Bronchial epithelial cell (primary cell): Measurements from ENCODE around the gene SLC4A3. TPM values are rescaled to one million over a fixed set of nuclear protein-coding genes. Genes with fewer than 3 reads are reported as not detected.
"Not testable (repeated sequence)": the region's sequence is repeated elsewhere in the genome, so short reads cannot be mapped to it uniquely, and the experiment has no call there.

Experiments
- DNase-seq: peaks from one replicate; pipeline ENCODE4 v3.0.0-alpha.2; 2010; ENCODE audit warnings: low read depth
- FAIRE-seq: peaks from 2 replicates; lab custom pipeline; 2011; peaks lifted over from hg19 to GRCh38; lab: Jason Lieb, UNC
- H3K27me3 ChIP-seq: 2 replicates; pipeline ENCODE4 v1.5.1; 2011; ENCODE audit warnings: low read length; ENCODE audit not compliant: control insufficient read depth, insufficient read depth
- H3K36me3 ChIP-seq: 2 replicates; pipeline ENCODE4 v1.5.1; 2011; ENCODE audit warnings: low read length; ENCODE audit not compliant: control insufficient read depth, insufficient read depth
- H3K4me3 ChIP-seq: 2 replicates; pipeline ENCODE4 v1.5.1; 2011; ENCODE audit warnings: mild to moderate bottlenecking, low read depth, low read length, control low read depth
- total RNA-seq: library from RNA; depleted of rRNA; stranded (reverse); fragments of >200 nt; gene quantifications from 2 replicates; pipeline ENCODE4 v1.2.1, GENCODE V29; 2014
- TF ChIP-seq, protein P1 (sequence below): IDR thresholded peaks from 2 replicates; pipeline ENCODE4 v1.5.1; 2011; ENCODE audit warnings: mild to moderate bottlenecking, moderate library complexity, low read length, control low read depth, inconsistent platforms; ENCODE audit not compliant: insufficient read depth, severe bottlenecking

SLC4A3 gene
- total RNA-seq, 1 donor from 2014 or later: 1.6 TPM

DNA sequence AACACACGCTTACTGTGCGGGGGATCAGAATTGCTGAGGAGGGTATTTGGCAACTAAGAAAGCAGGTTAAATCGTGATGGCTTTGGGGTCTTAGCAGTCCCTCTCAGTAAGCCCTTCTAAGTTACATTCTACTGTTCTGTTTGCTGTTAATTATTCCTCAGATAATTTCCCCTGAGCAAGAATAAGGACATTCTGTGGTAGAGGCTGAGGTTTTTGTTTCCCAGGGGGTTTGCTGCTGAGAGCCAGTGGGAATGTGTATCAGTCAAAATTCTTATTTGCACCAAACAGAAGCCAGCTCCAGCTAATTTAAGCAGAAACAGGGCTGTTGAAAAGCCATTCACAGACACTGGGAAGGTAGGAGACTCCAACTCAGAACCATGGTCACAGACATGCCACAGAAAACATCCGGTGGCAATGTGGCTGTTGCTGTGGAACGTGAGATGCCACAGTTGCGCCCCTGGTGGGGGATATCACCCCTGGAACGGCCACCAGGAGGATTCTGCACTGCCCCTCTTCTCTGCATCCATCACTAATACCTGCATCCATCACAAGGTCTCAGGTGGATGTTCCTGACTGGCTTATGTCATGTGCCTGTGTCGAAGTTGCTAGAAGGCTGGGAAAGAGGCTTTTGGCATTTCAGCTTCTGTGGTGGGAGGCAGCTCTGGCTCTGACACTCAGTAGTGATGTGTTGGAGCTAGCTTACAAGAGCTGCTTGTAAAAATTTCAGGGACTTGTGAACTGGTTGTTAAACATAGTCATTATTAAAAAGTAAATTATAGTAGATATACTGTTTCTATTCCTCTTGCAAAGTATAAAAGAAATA lies 23.2 kb downstream of the SLC4A3 start:
- Histone ChIP-seq H3K27me3 (no peaks in the 10 kb centered on the region), H3K36me3 (no peaks in the 10 kb centered on the region), H3K4me3 (no peak overlapping the region)
- TF ChIP-seq, protein P1, sequence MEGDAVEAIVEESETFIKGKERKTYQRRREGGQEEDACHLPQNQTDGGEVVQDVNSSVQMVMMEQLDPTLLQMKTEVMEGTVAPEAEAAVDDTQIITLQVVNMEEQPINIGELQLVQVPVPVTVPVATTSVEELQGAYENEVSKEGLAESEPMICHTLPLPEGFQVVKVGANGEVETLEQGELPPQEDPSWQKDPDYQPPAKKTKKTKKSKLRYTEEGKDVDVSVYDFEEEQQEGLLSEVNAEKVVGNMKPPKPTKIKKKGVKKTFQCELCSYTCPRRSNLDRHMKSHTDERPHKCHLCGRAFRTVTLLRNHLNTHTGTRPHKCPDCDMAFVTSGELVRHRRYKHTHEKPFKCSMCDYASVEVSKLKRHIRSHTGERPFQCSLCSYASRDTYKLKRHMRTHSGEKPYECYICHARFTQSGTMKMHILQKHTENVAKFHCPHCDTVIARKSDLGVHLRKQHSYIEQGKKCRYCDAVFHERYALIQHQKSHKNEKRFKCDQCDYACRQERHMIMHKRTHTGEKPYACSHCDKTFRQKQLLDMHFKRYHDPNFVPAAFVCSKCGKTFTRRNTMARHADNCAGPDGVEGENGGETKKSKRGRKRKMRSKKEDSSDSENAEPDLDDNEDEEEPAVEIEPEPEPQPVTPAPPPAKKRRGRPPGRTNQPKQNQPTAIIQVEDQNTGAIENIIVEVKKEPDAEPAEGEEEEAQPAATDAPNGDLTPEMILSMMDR: no peak
- DNase-seq (no peak), FAIRE-seq (no peak)

DNA sequence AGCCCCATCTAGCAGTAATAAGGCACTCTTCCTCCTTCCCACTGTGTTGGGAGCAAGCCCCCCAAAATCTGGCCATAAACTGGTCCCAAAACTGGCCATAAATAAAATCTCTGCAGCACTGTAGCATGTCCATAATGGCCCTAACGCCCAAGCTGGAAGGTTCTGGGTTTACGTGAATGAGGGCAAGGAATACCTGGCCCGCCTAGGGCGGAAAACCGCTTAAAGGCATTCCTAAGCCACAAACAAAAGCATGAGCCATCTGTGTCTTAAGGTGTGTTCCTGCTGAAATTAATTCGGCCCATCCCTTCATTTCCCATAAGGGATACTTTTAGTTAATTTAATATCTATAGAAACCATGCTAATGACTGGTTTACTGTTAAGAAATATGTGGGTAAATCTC lies 24.2 kb downstream of the SLC4A3 start:
- H3K4me3 ChIP-seq, FAIRE-seq, H3K36me3 ChIP-seq, DNase-seq, H3K27me3 ChIP-seq: not testable (repeated sequence)

DNA sequence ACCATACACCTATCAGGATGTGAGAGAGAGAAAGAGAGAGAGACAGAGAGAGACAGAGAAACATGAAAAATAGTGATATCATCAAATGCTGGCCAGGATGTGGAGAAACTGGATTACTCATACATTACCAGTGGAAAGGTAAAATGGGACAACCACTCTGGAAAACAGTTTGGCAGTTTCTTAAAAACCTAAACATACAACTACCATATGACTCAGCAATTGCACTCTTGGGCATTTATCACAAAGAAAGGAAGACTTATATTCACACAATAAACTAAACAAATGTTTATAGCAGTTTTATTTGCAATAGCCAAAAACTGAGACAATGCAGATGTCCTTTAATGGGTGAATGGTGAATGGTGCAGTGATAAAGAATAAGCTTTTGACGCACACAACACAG lies 29.1 kb downstream of the SLC4A3 start:
- TF ChIP-seq, protein P1: no peak
- FAIRE-seq: no peak
- H3K27me3 ChIP-seq: no peaks in the 10 kb centered on the region
- no peak overlapping the region for H3K4me3 ChIP-seq
- DNase-seq: peak; percentile 97
- H3K36me3 ChIP-seq: no peaks in the 10 kb centered on the region

DNA sequence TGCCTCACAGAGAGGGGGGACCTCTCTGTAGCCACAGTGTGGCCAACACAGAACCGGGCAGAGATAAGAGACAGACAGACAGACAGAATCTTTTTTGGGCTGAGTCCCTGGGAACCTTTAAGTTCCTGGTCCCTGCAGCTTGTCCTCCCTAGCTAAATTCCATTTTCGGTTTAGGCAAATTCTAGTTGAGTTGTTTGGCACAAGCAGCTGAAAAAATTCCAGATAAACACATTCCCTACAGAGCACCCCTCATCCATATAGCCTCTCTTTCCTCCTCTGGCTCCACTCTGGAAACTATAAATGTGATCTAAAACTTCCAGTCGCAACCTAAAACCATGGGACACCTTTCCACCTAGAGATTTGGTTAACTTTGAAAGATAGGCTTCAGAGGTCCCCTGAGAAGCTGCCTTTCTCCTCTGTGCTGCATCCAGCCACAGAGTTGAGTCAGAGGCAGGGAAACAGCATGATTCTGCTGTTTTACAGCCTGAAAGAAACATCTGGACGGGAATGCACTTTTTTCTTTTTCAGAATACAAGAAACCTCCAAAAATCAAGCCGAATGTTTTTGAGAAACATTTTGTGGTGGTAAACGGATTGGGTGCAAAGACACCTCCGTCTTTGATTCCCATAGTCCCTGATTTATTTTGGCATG lies 30.9 kb downstream of the SLC4A3 start:
- Histone ChIP-seq H3K4me3 (no peak overlapping the region), H3K27me3 (no peaks in the 10 kb centered on the region), H3K36me3 (no peaks in the 10 kb centered on the region)
- DNase-seq: no peak
- no peak for FAIRE-seq
- TF ChIP-seq, protein P1: no peak

DNA sequence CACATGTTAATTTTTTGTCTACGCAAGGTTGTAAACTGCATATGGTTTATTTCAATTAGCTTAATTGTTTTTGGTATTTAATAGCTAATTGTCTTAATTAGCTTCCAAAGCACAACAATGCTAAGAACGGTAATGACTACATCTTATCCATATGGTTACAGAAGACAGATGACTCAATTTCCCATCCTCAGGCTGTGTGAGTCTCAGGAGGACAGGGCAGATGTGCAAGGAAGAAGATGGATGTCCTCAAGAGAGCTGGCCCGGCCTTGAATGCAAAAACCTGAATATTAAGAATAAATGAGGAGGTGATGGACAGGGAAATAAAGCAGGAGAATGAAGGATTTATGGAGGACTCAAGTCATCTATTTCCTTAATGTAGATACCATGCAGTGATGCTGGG lies 31.4 kb downstream of the SLC4A3 start:
- Histone ChIP-seq H3K36me3 (no peaks in the 10 kb centered on the region), H3K27me3 (no peaks in the 10 kb centered on the region), H3K4me3 (no peak overlapping the region)
- DNase-seq (no peak), FAIRE-seq (no peak)
- TF ChIP-seq, protein P1: no peak

DNA sequence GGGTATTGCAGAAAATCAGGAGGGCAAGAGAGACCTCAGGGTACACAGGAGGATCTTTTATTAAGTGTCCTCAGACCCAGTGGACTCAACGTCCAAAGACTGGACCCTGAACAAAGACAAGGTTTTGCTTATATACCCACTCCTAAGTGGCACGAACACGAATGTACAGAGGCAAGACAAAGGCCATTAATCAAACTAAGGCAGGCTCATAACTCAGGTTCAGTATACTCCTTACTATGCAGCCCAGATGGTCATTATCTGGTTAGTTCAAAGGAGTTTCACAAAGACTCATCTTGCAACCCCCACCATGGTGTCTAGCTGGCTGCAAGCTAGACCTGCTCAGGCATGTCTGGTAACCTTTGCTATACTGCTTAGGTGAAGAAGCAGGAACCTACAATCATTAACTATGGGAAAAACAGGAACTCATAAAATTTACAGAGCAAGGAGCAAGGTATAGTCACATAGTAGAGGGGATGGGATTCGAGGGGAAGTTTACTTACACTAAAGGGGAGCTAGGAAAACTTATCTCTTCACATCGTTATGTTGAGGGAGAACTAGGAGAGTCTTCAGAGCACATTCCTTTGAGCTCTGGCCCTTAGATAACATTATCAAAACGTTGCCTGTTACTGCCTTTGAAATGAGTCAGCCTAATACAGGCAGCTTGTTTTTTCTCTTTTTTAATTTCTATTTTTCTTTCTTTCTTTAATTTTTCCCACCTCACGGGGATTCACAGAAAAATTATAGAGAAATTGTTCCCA lies 33.9 kb downstream of the SLC4A3 start:
- Histone ChIP-seq H3K4me3 (no peak overlapping the region), H3K27me3 (no peaks in the 10 kb centered on the region), H3K36me3 (no peaks in the 10 kb centered on the region)
- DNase-seq (peak; percentile 87), FAIRE-seq (no peak)
- TF ChIP-seq, protein P1: no peak
